ENCODE data around the gene DIP2C.
"Not testable (repeated sequence)": the region's sequence is repeated elsewhere in the genome, so short reads cannot be mapped to it uniquely, and the experiment has no call there.

DIP2C gene

DNA sequence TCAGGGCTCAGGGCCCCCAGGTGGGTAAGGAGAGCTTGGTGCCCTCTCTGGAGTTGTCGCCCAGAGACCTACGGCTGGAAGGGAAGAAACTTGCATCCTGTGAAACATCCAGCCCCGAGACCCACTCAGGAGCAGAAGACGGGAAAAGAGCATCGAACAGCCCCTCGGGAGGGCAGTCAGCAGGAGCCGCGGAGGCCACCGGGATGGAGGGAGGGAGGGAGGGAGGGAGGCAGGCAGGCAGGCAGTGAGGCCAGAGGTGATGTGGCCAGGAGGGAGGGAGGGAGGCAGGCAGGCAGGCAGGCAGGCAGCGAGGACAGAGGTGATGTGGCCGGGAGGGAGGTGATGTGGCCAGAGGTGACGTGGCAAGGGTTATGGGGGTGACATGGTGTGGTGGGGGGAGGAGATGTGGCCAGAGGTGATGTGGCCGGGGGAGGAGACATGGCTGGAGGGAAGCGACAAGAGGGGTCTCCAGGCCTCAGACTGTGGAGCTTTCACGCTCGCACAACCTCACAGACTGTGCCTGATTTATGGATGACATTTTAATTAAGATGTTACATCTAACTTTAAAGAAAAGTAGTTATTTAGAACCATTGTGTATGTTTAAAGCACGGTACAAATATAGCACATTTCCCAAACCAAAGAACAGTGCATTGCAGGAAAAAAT is 141.1 kb downstream of the DIP2C start:
- no peak for DNase-seq

DNA sequence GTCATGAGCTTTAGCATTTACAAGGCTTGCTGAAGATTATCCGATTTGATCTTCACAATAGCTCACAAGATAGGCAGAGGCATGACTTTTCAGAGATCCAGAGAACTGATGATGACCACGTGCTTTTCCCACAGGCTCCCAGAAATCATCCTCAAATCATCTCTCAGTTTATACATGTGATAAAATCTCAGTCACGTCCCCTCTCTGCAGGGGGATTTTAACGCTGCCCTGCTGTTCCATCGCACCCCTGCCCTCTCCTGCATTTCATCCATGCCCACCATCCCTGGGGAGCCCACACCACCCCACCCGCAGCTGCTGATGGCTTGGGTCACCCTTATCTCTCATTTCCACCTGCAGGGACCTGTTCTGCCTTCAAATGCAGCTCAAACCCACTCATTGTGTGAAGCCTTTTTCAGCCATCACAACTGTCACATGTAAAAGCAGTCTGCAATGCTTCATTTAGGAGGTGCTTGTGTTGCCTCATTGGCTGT is 141.8 kb downstream of the DIP2C start:
- DNase-seq, result no peak

DNA sequence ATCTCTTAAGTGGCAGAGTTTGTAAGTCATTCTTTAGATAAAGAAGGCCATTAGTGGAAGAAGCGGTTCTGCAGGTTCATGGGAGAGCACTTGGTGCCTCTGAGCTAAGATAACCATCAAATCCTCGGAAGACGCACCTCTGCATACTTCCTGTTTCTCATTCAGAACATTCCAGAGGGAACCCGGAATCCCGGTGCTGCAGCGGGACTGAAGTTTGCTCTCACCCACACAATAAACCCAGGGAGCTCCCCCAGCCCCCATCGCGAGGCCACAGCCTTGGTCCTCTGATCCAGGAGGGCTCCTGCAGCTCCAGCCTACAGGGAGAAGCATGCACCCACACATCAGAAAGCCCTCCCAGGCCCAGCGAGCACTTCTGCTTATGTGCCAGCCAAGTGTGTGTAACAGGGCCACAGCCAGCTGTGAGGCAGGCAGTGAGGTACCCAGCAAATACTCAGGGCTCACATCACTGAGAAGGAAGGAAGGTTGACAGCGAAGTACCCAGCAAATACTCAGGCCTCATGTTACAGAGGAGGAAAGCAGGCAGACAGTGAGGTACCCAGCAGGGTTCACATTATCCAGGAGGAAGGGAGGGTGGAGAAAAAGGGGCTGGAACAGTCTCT is 142.4 kb downstream of the DIP2C start:
- DNase-seq, result no peak

DNA sequence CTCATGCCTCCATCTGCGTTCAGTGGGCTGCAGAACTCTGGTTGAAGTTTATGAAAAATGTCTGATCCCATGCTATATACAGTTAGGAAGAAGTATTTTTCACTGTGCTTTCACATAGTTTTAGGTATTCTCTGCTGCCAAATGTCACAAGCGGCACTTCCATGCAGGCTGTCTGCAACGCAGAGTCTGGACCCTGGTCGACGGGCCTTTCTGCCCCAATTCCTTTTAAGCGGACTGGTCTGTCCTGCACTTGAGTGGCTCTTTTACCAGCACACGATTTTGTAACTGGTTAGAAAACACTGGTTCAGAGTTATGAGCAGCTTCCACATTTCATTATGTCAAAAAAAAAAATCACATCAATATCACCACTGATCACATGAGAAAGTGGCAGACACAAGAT is 143.0 kb downstream of the DIP2C start:
- DNase-seq, result no peak

DNA sequence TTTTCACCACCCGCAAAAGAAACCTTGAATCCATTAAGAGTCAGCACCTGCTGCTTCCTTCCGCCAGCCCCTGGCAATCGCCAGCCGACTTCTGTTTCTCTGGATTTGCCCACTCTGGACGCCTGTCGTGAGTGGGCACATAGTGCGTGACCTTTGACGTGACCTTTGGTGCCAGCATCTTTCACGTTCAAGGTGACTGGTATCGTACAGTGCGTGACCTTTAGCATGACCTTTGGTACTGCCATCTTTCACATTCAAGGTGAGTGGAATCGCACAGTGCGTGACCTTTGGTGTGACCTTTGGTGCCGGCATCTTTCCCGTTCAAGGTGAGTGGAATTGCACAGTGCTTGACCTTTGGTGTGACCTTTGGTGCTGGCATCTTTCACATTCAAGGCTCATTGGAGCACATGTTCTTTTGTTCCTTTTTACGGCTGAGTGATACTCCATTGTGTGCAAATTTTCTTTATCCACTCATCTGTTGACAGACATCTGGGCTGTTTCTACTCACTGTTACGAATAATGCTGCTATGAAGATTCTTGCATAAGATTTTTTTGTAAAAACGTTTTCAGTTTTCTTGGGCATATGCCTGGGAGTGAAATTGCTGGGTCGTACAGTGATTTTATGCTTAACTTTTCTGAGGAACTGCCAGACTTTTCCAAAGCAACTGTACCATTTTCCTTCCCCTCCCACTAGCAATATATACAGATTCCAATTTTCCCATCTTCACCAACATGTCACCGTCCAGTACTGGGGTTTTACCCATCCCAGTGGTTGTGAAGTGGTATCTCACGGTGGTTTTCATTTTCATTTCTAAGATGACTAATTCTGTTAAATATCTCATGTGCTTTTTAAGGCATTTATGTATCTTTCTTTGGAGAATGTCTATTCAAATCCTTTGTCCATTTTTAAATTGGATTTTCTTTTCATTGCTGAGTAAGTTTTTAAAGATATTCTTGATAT is 145.3 kb downstream of the DIP2C start:
- no peak for DNase-seq

DNA sequence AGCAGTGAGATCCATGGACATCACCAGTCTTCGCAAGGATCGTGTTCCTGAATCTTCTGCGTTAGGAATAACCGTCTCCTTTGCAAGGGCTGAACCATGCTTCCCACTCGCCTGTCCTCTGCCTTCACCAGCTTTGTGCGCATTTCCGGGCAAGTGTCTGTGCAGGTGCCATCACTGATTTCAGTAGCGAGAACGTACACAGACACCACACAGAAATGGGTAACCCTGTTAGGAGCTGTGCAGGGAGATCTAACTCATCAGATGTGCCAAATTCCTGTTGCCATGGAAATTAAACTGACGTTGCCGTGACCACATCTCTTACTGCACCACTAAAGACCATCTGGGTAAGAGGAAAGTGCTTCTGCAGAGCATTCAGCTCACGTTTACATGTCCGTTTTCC is 146.3 kb downstream of the DIP2C start:
- DNase-seq, result no peak

DNA sequence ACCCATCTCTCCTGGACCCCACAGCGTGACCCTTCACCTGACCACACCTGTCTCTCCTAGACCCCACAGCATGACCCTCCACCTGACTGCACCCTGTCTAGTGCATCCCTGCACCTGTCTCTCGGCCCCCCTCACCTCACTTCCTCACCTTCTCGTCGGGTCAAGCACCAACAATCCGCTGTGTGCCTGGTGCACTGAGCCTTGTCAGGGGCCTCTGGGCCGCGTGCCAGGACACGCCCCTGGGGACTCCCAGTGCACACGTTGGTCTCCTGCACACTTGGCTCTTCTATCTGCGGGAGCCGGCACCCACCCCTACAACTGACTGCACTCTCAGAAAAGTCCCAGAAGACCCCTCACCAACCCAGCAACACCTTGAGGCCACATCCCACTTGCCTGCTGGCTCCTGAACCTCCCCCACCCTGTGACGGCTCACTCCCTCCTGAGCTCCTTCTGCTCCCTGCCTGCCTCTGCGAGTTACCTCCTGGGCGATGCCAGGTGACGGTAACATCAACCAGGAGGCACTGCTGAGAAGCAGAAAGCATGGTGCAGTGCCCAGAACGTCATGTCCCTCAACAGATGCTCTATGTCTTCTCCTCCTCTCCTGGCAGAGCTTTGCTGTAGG is 147.6 kb downstream of the DIP2C start:
- DNase-seq, result no peak

DNA sequence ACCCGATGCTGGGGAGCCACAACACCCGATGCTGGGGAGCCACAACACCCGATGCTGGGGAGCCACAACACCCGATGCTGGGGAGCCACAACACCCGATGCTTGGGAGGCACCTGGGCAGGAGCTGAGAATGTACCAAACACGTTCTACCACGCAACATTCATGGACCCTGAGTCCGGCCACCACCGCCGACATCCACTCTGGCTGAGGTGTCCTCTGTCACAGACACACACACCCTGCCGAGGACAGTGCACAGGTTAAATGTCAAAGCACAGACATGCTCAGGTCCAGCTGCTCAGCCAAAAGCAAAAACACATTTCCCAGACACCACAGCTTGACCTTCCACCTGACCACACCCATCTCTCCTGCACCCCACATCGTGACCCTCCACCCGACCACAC is 148.4 kb downstream of the DIP2C start:
- DNase-seq, result no peak

DNA sequence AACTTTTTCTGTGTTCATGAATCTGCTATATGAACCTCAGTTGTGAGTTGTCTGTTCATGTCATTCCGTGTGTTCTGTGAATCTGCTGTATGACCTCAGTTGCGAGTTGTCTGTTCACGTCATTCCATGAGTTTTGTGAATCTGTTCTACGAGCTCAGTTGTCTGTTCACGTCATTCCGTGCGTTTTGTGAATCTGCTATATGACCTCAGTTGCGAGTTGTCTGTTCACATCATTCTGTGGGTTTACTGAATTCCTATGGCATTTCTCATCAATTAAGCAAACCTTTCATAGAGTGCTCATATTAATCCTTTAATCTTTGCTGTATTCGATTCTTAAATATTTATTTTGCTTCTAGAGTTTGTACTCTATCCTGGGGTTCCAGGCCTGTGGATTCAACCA is 150.6 kb downstream of the DIP2C start:
- DNase-seq, result no peak

DNA sequence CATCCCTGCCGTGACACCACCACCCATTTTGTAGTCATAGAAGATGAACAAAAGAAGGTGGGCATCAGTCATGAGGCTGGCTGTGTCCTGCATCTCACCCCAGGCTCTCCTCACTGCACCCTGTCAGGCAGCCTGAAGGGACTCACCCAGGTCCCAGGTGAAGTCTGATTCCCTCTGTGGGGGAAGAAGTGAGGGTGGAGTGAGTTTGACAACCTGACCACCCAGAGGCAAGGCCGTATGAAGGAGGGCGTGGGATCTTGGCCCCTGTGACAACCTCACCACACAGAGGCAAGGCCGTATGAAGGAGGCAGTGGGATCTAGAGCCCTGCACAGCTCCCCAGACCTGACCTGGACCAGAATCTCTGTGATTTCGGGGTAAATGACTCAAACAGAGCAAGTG is 152.5 kb downstream of the DIP2C start:
- DNase-seq, result no peak

DNA sequence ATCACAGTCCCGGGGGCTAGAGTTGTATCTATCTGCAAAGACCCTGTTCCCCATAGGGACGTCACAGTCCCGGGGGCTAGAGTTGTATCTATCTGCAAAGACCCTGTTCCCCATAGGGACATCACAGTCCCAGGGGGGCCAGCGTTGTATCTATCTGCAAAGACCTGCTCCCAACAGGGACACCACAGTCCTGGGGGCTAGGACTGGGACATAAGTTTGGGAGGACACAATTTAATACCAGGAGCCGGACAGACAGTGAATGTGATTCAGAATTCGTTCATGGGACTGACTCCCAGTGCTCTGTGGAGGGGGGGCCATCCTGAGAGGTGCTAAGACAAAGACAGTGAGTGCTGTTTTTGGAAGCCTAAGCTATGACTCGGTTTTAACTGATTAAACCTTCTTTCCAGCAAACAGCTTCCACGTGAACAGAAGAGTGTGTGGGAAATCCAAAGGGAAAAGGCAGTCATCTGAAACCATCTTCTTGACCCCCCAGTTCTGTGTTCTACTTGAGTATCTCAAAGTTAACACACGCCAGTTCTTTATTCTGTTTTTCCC is 153.0 kb downstream of the DIP2C start:
- no peak for DNase-seq

DNA sequence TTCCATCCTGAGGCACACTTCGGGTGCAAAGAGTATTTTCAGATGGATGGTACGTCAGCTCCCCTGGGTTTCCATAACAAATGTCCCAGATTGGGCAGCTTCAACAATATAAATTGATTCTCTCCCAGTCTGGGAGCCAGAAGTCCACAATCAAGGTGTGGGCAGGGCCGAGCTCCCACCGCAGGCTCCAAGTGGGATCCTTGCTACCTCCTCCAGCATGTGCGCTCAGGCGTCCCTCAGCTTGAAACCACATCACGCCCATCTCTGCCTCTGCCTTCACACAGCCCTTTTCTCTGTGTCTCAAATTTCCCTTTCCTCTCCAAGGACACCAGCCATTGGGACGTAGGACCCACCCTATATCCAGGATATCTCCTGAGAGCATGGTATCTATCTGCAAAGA is 153.5 kb downstream of the DIP2C start:
- DNase-seq, result no peak

DNA sequence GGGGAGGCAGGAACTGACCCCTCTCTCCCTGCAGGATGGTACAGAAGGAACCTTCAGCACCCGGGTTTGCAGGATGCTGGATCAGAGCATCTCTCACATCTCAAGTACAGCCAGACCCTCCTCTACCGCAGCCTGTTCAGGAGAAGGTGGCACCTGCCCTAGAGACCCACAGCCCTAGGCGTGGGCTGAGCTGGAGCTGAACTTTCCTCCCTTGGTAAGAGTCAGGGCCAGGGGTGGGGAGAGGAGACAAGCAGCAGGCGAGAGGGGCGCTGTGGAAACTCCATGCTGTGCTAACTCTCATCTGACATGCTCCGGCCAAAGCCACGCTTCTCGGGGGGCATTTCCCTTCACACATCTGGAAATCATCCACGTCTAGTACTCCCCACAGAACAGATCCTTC is 154.4 kb downstream of the DIP2C start:
- DNase-seq, result no peak

DNA sequence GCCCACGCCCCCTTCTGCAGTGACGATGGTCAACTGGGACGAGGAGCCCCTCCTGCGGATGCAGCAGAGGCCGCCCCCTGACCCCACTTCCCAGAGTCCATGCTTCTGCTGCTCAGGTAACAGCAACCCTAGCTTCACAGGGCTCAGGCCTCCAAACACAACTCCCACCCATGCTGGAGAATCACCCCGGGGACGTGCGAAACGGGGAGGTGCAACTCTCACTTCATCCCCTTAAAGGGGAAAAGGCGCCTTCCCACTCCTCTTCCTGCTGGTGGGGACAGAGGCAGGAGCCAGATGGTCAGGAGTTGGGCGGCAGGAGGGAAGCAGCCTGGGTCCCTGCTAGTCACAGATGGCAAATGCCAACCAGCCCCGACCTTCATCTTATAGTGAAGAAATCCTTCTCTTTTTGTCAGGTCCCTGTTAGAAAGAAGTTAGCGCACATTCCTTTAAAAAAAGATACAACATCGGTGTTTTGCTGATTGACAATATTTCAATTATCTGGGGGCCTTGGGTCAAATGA is 155.4 kb downstream of the DIP2C start:
- DNase-seq, result no peak

DNA sequence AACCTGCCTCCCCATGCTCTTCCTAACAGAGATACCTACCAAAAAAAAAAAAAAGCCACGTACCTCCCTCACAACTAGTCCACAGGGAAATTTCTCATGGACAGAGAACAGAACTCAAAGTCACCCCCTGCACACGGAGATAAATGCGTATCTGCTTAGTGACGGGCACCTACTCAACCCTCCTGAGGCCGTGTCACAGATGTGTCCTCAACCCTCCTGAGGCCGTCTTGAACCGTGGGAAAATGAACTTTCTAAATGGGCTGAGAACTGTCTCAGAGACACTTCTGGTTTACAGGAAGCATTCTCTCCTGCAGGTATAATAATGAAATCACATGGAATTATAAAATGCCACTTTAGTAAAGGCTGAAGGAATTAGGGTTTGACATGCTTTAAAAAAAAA is 155.9 kb downstream of the DIP2C start:
- DNase-seq, result no peak

DNA sequence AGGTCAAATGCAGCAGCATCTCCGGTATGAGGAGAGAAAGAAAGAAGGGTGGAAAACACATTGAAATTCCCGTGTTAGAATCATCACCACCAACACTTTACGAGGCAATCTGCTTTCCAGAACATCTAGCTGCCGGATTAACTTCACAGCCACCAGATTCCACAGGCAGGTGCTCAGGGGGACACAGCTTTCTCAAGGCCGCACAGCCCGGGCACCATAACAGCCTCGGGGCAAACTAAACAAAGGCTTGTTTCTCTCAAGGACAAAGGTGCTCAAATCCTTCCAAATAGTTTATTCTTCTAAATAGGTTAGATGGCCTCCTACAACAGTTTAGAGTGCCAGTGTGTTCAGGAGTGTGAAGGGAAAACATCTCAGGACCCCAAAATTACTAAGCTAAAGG is 156.3 kb downstream of the DIP2C start:
- DNase-seq, result no peak

DNA sequence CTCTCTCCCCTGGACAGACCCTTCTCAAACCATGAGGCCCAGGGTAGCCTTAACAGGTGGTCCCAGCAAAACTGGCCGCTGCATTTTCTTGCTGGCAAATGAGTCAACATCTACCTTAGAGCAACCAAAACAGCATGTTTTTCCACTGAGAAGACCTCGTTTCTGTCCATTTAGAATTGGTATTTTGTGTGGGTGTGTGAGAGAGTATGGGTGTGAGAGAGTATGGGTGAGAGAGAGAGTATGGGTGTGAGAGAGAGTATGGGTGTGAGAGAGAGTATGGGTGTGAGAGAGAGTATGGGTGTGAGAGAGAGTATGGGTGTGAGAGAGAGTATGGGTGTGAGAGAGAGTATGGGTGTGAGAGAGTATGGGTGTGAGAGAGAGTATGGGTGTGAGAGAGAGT is 157.1 kb downstream of the DIP2C start:
- not testable (repeated sequence) for DNase-seq

DNA sequence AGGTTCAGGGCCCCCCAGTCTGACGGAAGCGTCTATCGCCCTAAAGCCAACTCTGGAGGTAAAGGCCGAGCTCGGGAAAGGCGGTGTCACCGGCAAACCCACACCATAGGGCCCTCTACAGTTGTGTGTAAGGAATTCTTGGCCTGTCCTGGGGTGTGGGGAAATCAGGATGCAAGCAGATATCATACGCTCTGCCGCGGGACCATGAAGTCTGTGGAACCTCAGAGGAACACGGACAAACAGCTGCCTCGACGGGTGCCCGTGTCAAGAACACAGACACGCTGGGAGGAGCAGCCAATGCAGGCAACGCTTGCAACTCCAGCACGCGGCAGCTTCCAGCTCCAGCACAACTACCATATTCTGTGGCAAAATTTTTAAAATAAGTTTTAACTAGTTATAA is 157.9 kb downstream of the DIP2C start:
- DNase-seq, result no peak

DNA sequence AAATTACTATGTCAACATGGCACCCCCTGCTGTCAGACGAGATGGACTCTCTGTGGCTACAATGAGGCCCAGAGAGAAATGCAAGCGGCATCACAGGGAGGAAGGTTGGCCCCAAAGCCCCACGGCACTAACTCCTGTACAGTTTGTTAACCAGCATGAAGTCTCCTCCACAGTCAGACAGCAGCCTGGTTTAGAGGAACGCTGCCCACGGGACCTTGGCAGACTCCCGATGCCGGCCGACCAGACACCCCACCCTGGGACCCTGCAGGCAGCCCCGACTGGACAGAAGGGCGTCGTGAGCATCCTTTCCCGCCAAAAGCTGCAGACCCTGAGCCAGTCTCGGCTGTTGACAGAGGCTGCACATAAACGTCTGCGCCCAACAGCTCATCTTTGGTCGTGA is 158.8 kb downstream of the DIP2C start:
- DNase-seq, result no peak

DNA sequence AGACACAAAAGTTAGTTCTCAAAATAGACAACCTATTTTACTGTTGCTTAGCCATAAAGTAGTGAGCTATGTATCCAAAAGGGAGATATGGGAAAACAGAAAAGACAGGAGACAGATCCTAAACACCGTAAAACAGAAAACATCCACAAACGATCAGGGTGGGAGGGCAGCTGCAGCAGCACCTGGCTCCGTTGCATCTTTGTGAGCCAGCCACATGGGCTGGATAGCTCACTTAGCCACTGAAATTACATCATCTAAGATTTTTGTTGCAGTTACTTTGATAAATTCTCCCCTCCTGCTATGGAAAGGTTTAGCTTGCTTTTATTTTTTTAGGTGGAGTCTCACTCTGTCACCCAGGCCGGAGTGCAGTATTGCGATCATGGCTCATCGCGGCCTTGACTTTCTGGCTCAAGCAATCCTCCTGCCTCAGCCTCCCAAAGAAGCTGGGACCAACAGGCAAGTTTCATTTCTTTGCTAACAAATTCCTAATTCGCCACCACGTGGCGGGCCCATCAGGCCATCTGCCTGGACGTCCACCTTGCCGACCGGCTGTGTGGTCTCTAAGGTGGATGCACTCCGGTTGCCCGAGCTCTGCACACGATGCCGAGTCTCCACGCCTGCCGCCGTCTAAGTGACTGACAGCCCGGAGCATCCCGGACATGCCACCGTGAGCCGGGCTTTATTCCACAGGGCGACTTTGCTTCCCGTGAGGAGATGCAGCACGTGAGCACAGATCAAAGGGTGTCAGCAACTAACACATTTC is 159.8 kb downstream of the DIP2C start:
- no peak for DNase-seq

DNA sequence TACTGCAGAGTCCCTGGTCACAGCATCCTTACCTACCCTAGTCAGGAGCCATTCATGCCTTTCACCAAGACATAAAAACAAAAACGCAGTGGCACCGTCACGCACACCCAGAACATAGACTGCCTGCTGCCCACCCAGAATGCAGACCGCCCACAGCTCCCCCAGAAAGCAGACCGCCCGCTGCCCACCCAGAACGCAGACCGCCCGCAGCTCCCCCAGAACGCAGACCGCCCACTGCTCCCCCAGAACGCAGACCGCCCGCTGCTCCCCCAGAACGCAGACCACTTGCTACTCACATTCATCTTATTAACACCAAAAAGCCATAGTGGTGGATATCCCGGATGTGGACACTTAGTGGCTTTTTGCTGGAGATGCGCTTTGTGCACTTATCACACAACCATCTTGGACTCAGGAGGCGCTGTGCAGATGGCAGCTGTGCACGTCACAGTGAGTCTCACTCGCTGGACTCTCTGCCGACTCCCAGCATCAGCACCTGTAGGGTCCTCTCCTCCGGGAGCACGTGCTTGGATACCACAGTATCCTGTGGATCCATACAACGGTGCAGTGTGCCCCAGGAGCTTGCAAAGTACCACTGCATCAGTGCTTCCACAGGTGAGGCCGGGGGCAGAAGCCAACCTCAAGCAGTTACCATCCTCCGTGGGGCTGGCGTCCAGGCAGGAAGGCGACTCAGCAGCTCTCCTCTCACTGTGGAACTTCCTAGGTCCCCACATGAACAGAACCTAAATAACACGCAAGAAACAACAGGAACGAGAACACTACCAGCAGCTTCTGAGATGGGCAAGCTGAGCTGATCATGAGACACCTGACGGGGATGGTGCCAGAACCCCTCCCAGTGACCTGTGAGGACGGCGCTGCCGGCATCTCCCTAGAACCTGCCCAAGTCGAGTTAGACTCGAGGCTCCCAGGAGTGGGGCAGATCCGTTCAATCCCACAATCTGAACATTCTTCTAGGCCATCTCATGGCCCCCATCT is 161.0 kb downstream of the DIP2C start:
- DNase-seq, result no peak

Measured in SIG-M5 (cell line).